KMS-11 (cell line): ENCODE results near the gene MACROH2A1.

Experiments used
- H2AFZ ChIP-seq: fragments of 200-600 bp; sonication (generic); 2 replicates; pipeline ENCODE4 v1.6.1; 2016; ENCODE audit warnings: antibody characterized with exemption, mixed run types, low read depth
- H3K27ac ChIP-seq: fragments of 200-600 bp; sonication (generic); 2 replicates; pipeline ENCODE4 v1.6.1; 2016; ENCODE audit warnings: mild to moderate bottlenecking, mixed run types
- H3K27me3 ChIP-seq: fragments of 200-600 bp; sonication (generic); 2 replicates; pipeline ENCODE4 v1.6.1; 2017; ENCODE audit warnings: mild to moderate bottlenecking, low read depth, mixed run types, moderate library complexity; ENCODE audit not compliant: insufficient read depth
- H3K36me3 ChIP-seq: fragments of 200-600 bp; sonication (generic); 2 replicates; pipeline ENCODE4 v1.6.1; 2017; ENCODE audit warnings: mild to moderate bottlenecking, mixed run types; ENCODE audit not compliant: insufficient read depth
- H3K4me1 ChIP-seq: fragments of 200-600 bp; sonication (generic); 2 replicates; pipeline ENCODE4 v1.6.1; 2016; ENCODE audit warnings: mild to moderate bottlenecking, low read depth, mixed run types; ENCODE audit not compliant: poor library complexity, severe bottlenecking
- H3K4me2 ChIP-seq: fragments of 200-600 bp; sonication (generic); 2 replicates; pipeline ENCODE4 v1.7.0; 2016; ENCODE audit warnings: mild to moderate bottlenecking, mixed run types
- H3K4me3 ChIP-seq: fragments of 200-600 bp; sonication (generic); IDR thresholded peaks from 2 replicates; pipeline ENCODE4 v1.6.1; 2017; ENCODE audit warnings: low read depth, low read length, mixed read lengths; ENCODE audit not compliant: insufficient read depth
- H3K79me2 ChIP-seq: fragments of 200-600 bp; sonication (generic); 2 replicates; pipeline ENCODE4 v1.6.1; 2016; ENCODE audit warnings: low read depth, mixed run types; ENCODE audit not compliant: insufficient read depth
- H3K9ac ChIP-seq: fragments of 200-600 bp; sonication (generic); 2 replicates; pipeline ENCODE4 v1.6.1; 2016; ENCODE audit warnings: mild to moderate bottlenecking, mixed run types
- H4K20me1 ChIP-seq: fragments of 200-600 bp; sonication (generic); 2 replicates; pipeline ENCODE4 v1.6.1; 2016; ENCODE audit warnings: mild to moderate bottlenecking, mixed run types; ENCODE audit not compliant: insufficient read depth
- TF ChIP-seq, protein P1 (sequence below): fragments of 200-600 bp; sonication (generic); conservative IDR thresholded peaks from 2 replicates; pipeline ENCODE4 v1.6.1; 2017; ENCODE audit warnings: low read depth, mild to moderate bottlenecking, antibody characterized with exemption, low read length, moderate library complexity, mixed read lengths

Gene MACROH2A1

DNA sequence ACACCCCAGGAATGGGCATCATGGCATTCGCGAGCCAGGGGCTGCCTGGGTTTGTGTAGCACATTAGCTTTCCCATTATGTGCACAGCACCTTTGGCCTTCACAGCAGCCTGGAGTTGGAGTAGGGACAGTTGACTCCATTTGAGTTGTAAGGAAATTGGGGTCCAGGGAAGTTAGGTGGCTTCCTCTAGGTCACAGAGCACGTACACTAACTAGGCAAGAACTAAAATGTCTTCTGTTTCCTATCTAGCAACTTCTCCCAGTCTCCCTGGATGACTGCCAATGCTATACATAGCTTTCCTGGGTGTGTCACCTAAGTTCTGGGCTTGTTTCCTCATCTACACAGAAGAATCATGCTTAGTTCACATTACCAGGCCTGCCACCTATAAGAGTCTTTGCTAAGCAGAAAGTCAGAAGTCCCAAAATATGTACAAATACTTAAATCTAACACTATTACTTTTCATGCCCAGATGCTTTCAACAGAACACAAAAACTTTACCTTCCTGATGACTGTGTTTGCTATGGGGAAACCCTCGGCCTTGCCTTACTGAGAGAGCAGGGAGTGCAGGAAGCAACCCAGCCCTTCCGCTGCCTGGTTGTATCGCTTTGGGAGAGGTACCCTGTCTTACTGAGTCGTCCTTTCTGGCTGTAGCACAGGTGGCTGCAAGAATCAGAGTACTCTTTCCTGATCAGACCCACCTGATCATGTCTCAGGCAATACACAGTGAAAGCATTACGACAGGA is 12.0 kb downstream of the MACROH2A1 start:
- Histone ChIP-seq H2AFZ (no peak overlapping the region), H3K9ac (no peak overlapping the region), H3K27ac (no peak overlapping the region), H3K4me3 (no peak overlapping the region), H3K27me3 (no peaks in the 10 kb centered on the region), H3K36me3 (0 out of 2 replicates have a peak, but pooled peaks cover 10% of the 10 kb centered on the region), H4K20me1 (peaks cover 12% of the 10 kb centered on the region; the same call in 1 of the 2 replicates), H3K79me2 (peaks cover 64% of the 10 kb centered on the region), H3K4me2 (peak overlapping the region; percentile 12; the same call in 1 of the 2 replicates), H3K4me1 (peaks cover 24% of the 10 kb centered on the region)
- TF ChIP-seq, protein P1, sequence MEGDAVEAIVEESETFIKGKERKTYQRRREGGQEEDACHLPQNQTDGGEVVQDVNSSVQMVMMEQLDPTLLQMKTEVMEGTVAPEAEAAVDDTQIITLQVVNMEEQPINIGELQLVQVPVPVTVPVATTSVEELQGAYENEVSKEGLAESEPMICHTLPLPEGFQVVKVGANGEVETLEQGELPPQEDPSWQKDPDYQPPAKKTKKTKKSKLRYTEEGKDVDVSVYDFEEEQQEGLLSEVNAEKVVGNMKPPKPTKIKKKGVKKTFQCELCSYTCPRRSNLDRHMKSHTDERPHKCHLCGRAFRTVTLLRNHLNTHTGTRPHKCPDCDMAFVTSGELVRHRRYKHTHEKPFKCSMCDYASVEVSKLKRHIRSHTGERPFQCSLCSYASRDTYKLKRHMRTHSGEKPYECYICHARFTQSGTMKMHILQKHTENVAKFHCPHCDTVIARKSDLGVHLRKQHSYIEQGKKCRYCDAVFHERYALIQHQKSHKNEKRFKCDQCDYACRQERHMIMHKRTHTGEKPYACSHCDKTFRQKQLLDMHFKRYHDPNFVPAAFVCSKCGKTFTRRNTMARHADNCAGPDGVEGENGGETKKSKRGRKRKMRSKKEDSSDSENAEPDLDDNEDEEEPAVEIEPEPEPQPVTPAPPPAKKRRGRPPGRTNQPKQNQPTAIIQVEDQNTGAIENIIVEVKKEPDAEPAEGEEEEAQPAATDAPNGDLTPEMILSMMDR: no peak

DNA sequence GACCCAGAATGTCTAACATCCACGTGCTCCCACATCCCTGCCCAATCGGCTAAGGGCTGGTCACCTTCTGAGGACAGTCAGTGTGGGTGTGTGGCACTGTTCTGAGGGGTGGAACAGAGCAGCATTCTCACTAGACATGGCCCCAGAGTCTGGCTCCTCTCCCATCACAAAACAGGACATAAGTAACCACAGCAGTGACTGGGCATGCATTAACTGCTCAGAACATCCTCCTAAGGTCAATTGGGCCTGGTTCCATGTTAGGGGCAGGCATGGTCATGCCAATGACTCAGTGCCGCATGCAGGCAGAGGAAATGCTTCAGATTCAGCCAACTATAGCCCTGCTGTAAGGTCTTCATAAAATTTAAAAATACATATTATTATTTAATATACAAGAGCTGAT is 12.9 kb downstream of the MACROH2A1 start:
- Histone ChIP-seq H3K4me2 (no peak overlapping the region), H3K9ac (no peak overlapping the region), H2AFZ (no peak overlapping the region), H3K4me1 (peaks cover 17% of the 10 kb centered on the region), H3K79me2 (peaks cover 55% of the 10 kb centered on the region), H3K27ac (no peak overlapping the region), H3K27me3 (no peaks in the 10 kb centered on the region), H3K36me3 (peaks cover 10% of the 10 kb centered on the region; the same call in 1 of the 2 replicates), H4K20me1 (peaks cover 4% of the 10 kb centered on the region; the same call in 1 of the 2 replicates), H3K4me3 (no peak overlapping the region)
- TF ChIP-seq, protein P1: no peak

DNA sequence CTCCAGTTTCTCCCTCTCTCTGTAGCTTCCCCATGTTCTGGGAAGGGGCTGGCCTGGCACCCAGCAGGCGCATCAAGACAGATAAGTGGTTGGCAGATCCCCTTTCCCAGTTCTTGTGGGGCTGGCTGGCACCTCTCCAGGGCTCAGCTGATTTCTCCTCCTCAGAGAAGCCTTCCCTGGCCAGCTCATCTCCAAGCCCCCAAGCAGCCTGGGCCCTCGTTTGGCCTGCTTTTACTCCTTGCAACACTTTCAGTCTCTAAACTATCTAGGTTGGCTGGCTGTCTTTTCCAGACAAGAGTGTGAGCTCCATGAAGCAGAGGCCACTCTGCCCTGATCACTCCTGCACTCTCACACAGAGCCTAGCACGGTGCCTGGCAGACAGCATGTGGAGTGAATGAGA is 13.5 kb downstream of the MACROH2A1 start:
- H3K4me3 ChIP-seq: no peak overlapping the region
- no peak overlapping the region for H2AFZ ChIP-seq
- H3K27ac ChIP-seq: no peak overlapping the region
- H3K4me2 ChIP-seq: no peak overlapping the region
- H3K79me2 ChIP-seq: peaks cover 49% of the 10 kb centered on the region
- H3K9ac ChIP-seq: no peak overlapping the region
- H3K4me1 ChIP-seq: peaks cover 17% of the 10 kb centered on the region
- peaks cover 4% of the 10 kb centered on the region; the same call in 1 of the 2 replicates for H4K20me1 ChIP-seq
- TF ChIP-seq, protein P1: no peak
- no peaks in the 10 kb centered on the region for H3K27me3 ChIP-seq
- H3K36me3 ChIP-seq: peaks cover 10% of the 10 kb centered on the region; the same call in 1 of the 2 replicates

DNA sequence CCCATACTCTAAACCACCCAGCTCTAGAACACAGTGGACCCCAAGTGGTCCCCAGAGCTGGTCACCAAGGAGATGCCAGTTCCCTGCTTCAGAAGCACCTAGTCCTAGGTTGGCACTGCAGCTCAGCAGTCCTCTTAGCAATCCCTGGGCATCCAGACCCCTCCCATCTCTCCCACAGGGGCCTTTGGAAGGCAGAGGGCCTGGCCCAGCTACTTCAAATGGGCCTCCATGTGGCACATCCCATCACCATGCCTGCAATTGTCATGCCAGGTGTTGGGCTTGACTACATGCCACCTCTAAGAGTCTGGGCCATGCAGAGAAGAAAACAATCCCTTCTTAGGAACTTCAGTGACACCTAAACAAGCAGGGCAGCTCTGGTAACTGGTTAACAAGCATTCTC is 14.1 kb downstream of the MACROH2A1 start:
- Histone ChIP-seq H3K9ac (no peak overlapping the region), H4K20me1 (peaks cover 4% of the 10 kb centered on the region; the same call in 1 of the 2 replicates), H3K27me3 (no peaks in the 10 kb centered on the region), H3K79me2 (peaks cover 43% of the 10 kb centered on the region; the same call in 1 of the 2 replicates), H3K4me2 (no peak overlapping the region), H3K4me3 (no peak overlapping the region), H3K4me1 (peaks cover 17% of the 10 kb centered on the region), H3K36me3 (peaks cover 10% of the 10 kb centered on the region), H2AFZ (no peak overlapping the region), H3K27ac (no peak overlapping the region)
- TF ChIP-seq, protein P1: no peak
